H1 (cell line): Measurements from ENCODE around the gene CASQ1. TPM values are rescaled to one million over a fixed set of nuclear protein-coding genes. Genes with fewer than 3 reads are reported as not detected.

Experiments used
- CEBPB ChIP-seq: IDR thresholded peaks from 2 replicates; pipeline ENCODE4 v1.6.1; 2012; ENCODE audit warnings: low read depth, low read length
- CTBP2 ChIP-seq: IDR thresholded peaks from 2 replicates; pipeline ENCODE4 v1.7.0; 2011; ENCODE audit warnings: borderline replicate concordance, mild to moderate bottlenecking, moderate library complexity, mixed read lengths, low read length; ENCODE audit not compliant: insufficient read depth, insufficient read length
- NANOG ChIP-seq: IDR thresholded peaks from 2 replicates; pipeline ENCODE4 v1.6.1; 2011; ENCODE audit warnings: low read length, low read depth, mild to moderate bottlenecking, inconsistent platforms; ENCODE audit not compliant: insufficient read depth, poor library complexity, severe bottlenecking
- RNF2 ChIP-seq: fragments of 200-900, 300-1000 bp; sonication (generic); IDR thresholded peaks from 2 replicates; pipeline ENCODE4 v1.7.1; 2016; ENCODE audit warnings: borderline replicate concordance, low read depth, mild to moderate bottlenecking, antibody characterized with exemption, low read length; ENCODE audit not compliant: poor library complexity, severe bottlenecking; ENCODE audit errors: missing control alignments
- TBP ChIP-seq: IDR thresholded peaks from 2 replicates; pipeline ENCODE4 v1.6.1; 2011; ENCODE audit warnings: low read depth, low read length, improper control_type of control experiment
- polyA plus RNA-seq, 7 experiments: library from polyadenylated mRNA; depleted of rRNA in 3 of 7; stranded (reverse) in 5 of 7; unstranded in 2 of 7; fragments of >200 nt in 5 of 7; fragments of 200-250 nt in 2 of 7; gene quantifications; 1 replicate in 5 of 7; 2 replicates in 1 of 7; 4 replicates in 1 of 7; pipeline versions ENCODE4 v1.2.1 to v1.2.3, GENCODE V29; 2011 to 2013; ENCODE audit warnings: missing spikeins in 2 of 7, mixed read lengths in 2 of 7
- total RNA-seq: library from RNA; stranded (reverse); fragmentation: NEBNext Ultra II Directional; extraction: Animal tissue kit (Norgen Biotek cat#: 25700); gene quantifications from 2 replicates; pipeline ENCODE4 v1.2.1, GENCODE V29; 2021

CASQ1 gene
- total and polyA plus RNA-seq, 2 of the 8 experiments (the other 6 are each of a cell fraction or from before 2014, with no cell fraction given) = 0.80 to 1.3 TPM

DNA sequence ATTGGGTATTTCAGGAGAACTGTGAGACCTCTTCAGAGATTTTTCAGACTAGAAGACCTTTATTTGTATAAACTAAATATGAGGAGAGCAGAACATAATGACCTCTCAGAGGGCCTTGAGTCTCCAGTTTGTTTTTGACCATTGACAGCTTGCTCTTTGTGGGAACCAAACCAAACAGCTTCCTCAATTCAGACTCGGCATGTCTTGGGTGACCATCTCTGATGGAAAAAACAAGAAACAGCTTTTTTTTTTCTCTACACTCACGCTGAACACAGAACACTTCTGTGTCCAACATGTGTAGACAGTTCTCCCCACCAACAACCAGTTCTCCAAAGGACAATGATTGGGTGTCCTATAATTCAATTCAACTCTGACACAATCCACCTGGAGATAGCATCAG is 27.4 kb upstream of the CASQ1 start (continued):
- TF ChIP-seq CTBP2 (no peak), RNF2 (no peak), TBP (no peak), NANOG (no peak), CEBPB (no peak)
